ENCODE data around the gene PHB1. TPM values are rescaled to one million over a fixed set of nuclear protein-coding genes. Genes with fewer than 3 reads are reported as not detected.
"Not testable (repeated sequence)": the region's sequence is repeated elsewhere in the genome, so short reads cannot be mapped to it uniquely, and the experiment has no call there.

The PHB1 gene
- total RNA-seq, 1 donor = 71.7 TPM

DNA sequence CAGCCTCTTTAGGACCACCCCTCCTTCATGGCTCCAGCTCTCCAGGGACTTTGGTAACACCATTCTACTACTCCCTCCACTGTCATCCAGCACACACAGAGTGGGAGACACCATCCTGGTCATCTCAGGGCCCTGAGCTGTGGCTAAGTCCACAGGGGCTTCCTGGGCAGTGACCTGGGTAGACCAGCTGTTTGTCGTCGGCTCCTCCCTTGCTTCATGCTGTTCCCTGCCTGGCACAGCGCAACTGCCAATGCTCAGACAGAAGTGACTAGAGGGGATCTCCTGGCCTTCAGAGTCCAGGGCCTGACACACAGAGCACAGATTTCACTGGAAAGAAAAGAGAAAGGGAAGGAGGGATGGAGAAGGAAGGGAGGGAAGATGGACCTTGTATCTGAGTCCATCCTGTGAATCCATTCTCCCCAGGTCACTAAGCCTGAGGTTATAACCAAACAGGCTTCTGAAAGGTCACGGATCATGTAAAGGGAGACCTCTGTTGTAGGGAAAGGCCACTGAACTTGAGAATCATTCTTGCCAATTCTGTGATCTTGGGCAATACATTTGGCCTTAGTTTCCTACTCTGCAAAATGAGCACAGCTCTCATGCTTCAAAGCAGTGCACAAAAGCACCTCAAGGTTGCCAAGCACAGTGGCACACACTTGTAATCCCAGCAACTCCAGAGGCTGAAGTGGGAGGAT, 18.5 kb upstream of the PHB1 start:
- H3K36me3 ChIP-seq (ENCODE audit: insufficient read depth, low read length) = no peaks in the 10 kb centered on the region
- no peaks in the 10 kb centered on the region for H3K4me1 ChIP-seq (ENCODE audit: insufficient read depth, low read length)

GRCh38 chr17:49431743-49432142, 17.1 kb upstream of the PHB1 start:
- H3K4me1 ChIP-seq (ENCODE audit: insufficient read depth, low read length) = no peaks in the 10 kb centered on the region
- H3K4me3 ChIP-seq (ENCODE audit: insufficient read depth, low read length) = no peak overlapping the region
- no peak overlapping the region for H3K27ac ChIP-seq (ENCODE audit: low read depth, low read length)
- H3K79me2 ChIP-seq (ENCODE audit: insufficient read depth, low read length) = no peaks in the 10 kb centered on the region
- no peak for TF ChIP-seq CTCF (IDR thresholded peaks at IDR 0.05; ENCODE audit: extremely low read depth, low read depth, low read length)
- H3K4me2 ChIP-seq (ENCODE audit: insufficient read depth, low read length) = no peak overlapping the region
- peaks cover 13% of the 10 kb centered on the region for H3K27me3 ChIP-seq (ENCODE audit: insufficient read depth, low read length)
- H4K20me1 ChIP-seq (ENCODE audit: insufficient read depth, low read length) = no peaks in the 10 kb centered on the region
- DNase-seq (ENCODE audit: insufficient read length, low spot score, missing footprints) = no peak
- H3K9me3 ChIP-seq (ENCODE audit: low read depth, low read length) = no peaks in the 10 kb centered on the region
- no peaks in the 10 kb centered on the region for H3K36me3 ChIP-seq (ENCODE audit: insufficient read depth, low read length)
- no peak overlapping the region for H2AFZ ChIP-seq (ENCODE audit: low read length)

More for the DNA sequence above, 18.5 kb upstream of the PHB1 start:
- H3K4me2 ChIP-seq (ENCODE audit: insufficient read depth, low read length) = no peak overlapping the region
- TF ChIP-seq CTCF (IDR thresholded peaks at IDR 0.05; ENCODE audit: extremely low read depth, low read depth, low read length) = no peak
- H3K9me3 ChIP-seq (ENCODE audit: low read depth, low read length) = no peaks in the 10 kb centered on the region
- no peak overlapping the region for H3K4me3 ChIP-seq (ENCODE audit: insufficient read depth, low read length)
- DNase-seq (ENCODE audit: insufficient read length, low spot score, missing footprints) = no peak
- H3K27ac ChIP-seq (ENCODE audit: low read depth, low read length) = no peak overlapping the region
- no peaks in the 10 kb centered on the region for H3K79me2 ChIP-seq (ENCODE audit: insufficient read depth, low read length)
- H2AFZ ChIP-seq (ENCODE audit: low read length) = no peak overlapping the region
- no peaks in the 10 kb centered on the region for H4K20me1 ChIP-seq (ENCODE audit: insufficient read depth, low read length)
- peaks cover 17% of the 10 kb centered on the region for H3K27me3 ChIP-seq (ENCODE audit: insufficient read depth, low read length)

GRCh38 chr17:49425004-49425286, 10.3 kb upstream of the PHB1 start:
- no peak overlapping the region for H2AFZ ChIP-seq (ENCODE audit: low read length)

GRCh38 chr17:49424276-49425003, 9.8 kb upstream of the PHB1 start:
- not testable (repeated sequence) for H3K27ac ChIP-seq (ENCODE audit: low read depth, low read length); H3K36me3 ChIP-seq (ENCODE audit: insufficient read depth, low read length); H3K4me3 ChIP-seq (ENCODE audit: insufficient read depth, low read length); H3K27me3 ChIP-seq (ENCODE audit: insufficient read depth, low read length); H4K20me1 ChIP-seq (ENCODE audit: insufficient read depth, low read length); H3K4me1 ChIP-seq (ENCODE audit: insufficient read depth, low read length); DNase-seq (ENCODE audit: insufficient read length, low spot score, missing footprints); H3K79me2 ChIP-seq (ENCODE audit: insufficient read depth, low read length); H2AFZ ChIP-seq (ENCODE audit: low read length); H3K4me2 ChIP-seq (ENCODE audit: insufficient read depth, low read length); H3K9me3 ChIP-seq (ENCODE audit: low read depth, low read length)

More at GRCh38 chr17:49425004-49425286, 10.3 kb upstream of the PHB1 start:
- TF ChIP-seq CTCF (IDR thresholded peaks at IDR 0.05; ENCODE audit: extremely low read depth, low read depth, low read length) = no peak
- no peak overlapping the region for H3K27ac ChIP-seq (ENCODE audit: low read depth, low read length)
- no peaks in the 10 kb centered on the region for H3K4me1 ChIP-seq (ENCODE audit: insufficient read depth, low read length)
- H3K4me2 ChIP-seq (ENCODE audit: insufficient read depth, low read length) = no peak overlapping the region
- DNase-seq (ENCODE audit: insufficient read length, low spot score, missing footprints) = no peak
- peaks cover 2% of the 10 kb centered on the region for H3K9me3 ChIP-seq (ENCODE audit: low read depth, low read length)
- H4K20me1 ChIP-seq (ENCODE audit: insufficient read depth, low read length) = no peaks in the 10 kb centered on the region
- no peaks in the 10 kb centered on the region for H3K79me2 ChIP-seq (ENCODE audit: insufficient read depth, low read length)
- H3K4me3 ChIP-seq (ENCODE audit: insufficient read depth, low read length) = no peak overlapping the region
- H3K27me3 ChIP-seq (ENCODE audit: insufficient read depth, low read length) = peaks cover 6% of the 10 kb centered on the region
- H3K36me3 ChIP-seq (ENCODE audit: insufficient read depth, low read length) = no peaks in the 10 kb centered on the region

All from osteoblast (primary cell).